HG02884 (cell line): ENCODE results near the gene UGGT1.

Source experiments
- ATAC-seq: cut with Tn5 transposase; IDR thresholded peaks from one replicate; pipeline ENCODE4 v1.9.1; 2021; ENCODE audit warnings: mild to moderate bottlenecking, moderate library complexity; ENCODE audit not compliant: unreplicated experiment

Gene UGGT1

GRCh38 chr2:128090945-128091725 is at the start of gene UGGT1:
TSS of gene UGGT1 (plus strand) at chr2:128091200. CDS start at chr2:128091358, 158 bp downstream.
- peak; percentile 94 for ATAC-seq

- ATAC-seq = no peak
Observed at GRCh38 chr2:128041561-128041960, 49.4 kb upstream of the UGGT1 start.

GRCh38 chr2:128043041-128043440 is 48.0 kb upstream of the UGGT1 start:
- ATAC-seq = no peak

GRCh38 chr2:128053331-128053730 is 37.7 kb upstream of the UGGT1 start:
- ATAC-seq = no peak

GRCh38 chr2:128054104-128054885 is 36.7 kb upstream of the UGGT1 start:
- ATAC-seq = no peak

- ATAC-seq = no peak
Observed at GRCh38 chr2:128057334-128057733, 33.7 kb upstream of the UGGT1 start.

GRCh38 chr2:128058114-128058513 is 32.9 kb upstream of the UGGT1 start:
- ATAC-seq = no peak

GRCh38 chr2:128062571-128062970 is 28.4 kb upstream of the UGGT1 start:
- no peak for ATAC-seq

- no peak for ATAC-seq
Observed at GRCh38 chr2:128064353-128064752, 26.6 kb upstream of the UGGT1 start.

GRCh38 chr2:128069769-128070168 is 21.2 kb upstream of the UGGT1 start:
- ATAC-seq = no peak

GRCh38 chr2:128073278-128073677 is 17.7 kb upstream of the UGGT1 start:
- no peak for ATAC-seq

GRCh38 chr2:128076461-128077106 is 14.4 kb upstream of the UGGT1 start:
- ATAC-seq = no peak

GRCh38 chr2:128084757-128085156 is 6.2 kb upstream of the UGGT1 start:
- ATAC-seq = no peak

GRCh38 chr2:128086244-128086643 is 4.8 kb upstream of the UGGT1 start:
- ATAC-seq = no peak

- ATAC-seq = no peak
Observed at GRCh38 chr2:128090575-128090944, 440 bp upstream of the UGGT1 start.

- no peak for ATAC-seq
Observed at GRCh38 chr2:128091726-128092080, 703 bp downstream of the UGGT1 start.

GRCh38 chr2:128092656-128093055 is 1.7 kb downstream of the UGGT1 start:
- no peak for ATAC-seq

GRCh38 chr2:128093762-128094161 is 2.8 kb downstream of the UGGT1 start:
- ATAC-seq = no peak

GRCh38 chr2:128095201-128095600 is 4.2 kb downstream of the UGGT1 start:
- no peak for ATAC-seq

GRCh38 chr2:128103407-128103806 is 12.4 kb downstream of the UGGT1 start:
- ATAC-seq = no peak

- no peak for ATAC-seq
Observed at GRCh38 chr2:128105072-128105471, 14.1 kb downstream of the UGGT1 start.

- no peak for ATAC-seq
Observed at GRCh38 chr2:128108166-128108565, 17.2 kb downstream of the UGGT1 start.
